Measurements from ENCODE around the gene NOTCH1. TPM values are rescaled to one million over a fixed set of nuclear protein-coding genes. Genes with fewer than 3 reads are reported as not detected.

NOTCH1 gene
- polyA plus RNA-seq, 1 donor from 2014 or later, result 0.15 TPM

DNA sequence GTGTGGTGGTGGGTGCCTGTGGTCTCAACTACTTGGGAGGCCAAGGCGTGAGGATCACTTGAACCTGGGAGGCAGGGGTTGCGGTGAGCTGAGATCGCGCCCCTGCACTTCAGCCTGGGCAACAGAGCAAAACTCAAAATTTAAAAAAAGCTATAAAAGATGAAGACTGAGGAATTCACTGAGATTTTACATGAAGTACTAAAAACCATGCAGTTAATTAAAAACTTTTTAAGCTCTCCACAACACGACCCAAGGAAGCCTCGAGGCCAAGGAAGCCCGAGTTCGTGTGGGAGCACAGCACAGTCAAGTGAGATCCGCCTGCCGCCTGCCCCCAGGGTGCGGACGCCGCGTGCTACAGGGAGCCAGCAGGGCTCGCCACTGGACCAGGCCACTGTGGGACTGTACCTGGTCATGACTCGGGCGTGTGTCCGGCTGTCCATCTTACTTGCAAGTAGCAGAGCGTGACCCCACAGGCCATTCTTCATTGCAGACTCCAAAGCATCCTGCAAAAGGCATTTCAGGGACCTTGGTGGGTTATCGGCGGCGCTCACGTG, 85.0 kb downstream of the NOTCH1 start:
- Histone ChIP-seq H3K27ac (ENCODE audit: low read length) (no peak overlapping the region), H3K9me3 (ENCODE audit: low read length) (no peaks in the 10 kb centered on the region), H3K79me2 (replicated peaks; ENCODE audit: insufficient read depth, low read length) (no peaks in the 10 kb centered on the region), H3K36me3 (ENCODE audit: insufficient read depth, low read length) (no peaks in the 10 kb centered on the region), H4K20me1 (ENCODE audit: insufficient read depth) (no peaks in the 10 kb centered on the region), H3K9me2 (ENCODE audit: insufficient read depth, low read length) (no peaks in the 10 kb centered on the region), H3K9ac (ENCODE audit: low read length) (no peak overlapping the region), H3F3A (ENCODE audit: insufficient read depth, low read length, poor library complexity, severe bottlenecking) (no peaks in the 10 kb centered on the region), H3K27me3 (ENCODE audit: insufficient read depth, low read depth, low read length) (no peaks in the 10 kb centered on the region), H3K4me3 (ENCODE audit: low read length) (no peak overlapping the region), H3K4me2 (ENCODE audit: low read length) (no peak overlapping the region), H2AFZ (ENCODE audit: low read depth, low read length) (no peak overlapping the region)
- TF ChIP-seq, protein P1, sequence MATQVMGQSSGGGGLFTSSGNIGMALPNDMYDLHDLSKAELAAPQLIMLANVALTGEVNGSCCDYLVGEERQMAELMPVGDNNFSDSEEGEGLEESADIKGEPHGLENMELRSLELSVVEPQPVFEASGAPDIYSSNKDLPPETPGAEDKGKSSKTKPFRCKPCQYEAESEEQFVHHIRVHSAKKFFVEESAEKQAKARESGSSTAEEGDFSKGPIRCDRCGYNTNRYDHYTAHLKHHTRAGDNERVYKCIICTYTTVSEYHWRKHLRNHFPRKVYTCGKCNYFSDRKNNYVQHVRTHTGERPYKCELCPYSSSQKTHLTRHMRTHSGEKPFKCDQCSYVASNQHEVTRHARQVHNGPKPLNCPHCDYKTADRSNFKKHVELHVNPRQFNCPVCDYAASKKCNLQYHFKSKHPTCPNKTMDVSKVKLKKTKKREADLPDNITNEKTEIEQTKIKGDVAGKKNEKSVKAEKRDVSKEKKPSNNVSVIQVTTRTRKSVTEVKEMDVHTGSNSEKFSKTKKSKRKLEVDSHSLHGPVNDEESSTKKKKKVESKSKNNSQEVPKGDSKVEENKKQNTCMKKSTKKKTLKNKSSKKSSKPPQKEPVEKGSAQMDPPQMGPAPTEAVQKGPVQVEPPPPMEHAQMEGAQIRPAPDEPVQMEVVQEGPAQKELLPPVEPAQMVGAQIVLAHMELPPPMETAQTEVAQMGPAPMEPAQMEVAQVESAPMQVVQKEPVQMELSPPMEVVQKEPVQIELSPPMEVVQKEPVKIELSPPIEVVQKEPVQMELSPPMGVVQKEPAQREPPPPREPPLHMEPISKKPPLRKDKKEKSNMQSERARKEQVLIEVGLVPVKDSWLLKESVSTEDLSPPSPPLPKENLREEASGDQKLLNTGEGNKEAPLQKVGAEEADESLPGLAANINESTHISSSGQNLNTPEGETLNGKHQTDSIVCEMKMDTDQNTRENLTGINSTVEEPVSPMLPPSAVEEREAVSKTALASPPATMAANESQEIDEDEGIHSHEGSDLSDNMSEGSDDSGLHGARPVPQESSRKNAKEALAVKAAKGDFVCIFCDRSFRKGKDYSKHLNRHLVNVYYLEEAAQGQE (IDR thresholded peaks at IDR 0.05; ENCODE audit: borderline replicate concordance), result no peak
- TF ChIP-seq POLR2AphosphoS5 (IDR thresholded peaks at IDR 0.05), result no peak
- TF ChIP-seq EZH2 (IDR thresholded peaks at IDR 0.05; ENCODE audit: borderline replicate concordance, insufficient read depth, low read length, poor library complexity, severe bottlenecking), result no peak
- no peak for TF ChIP-seq EP300 (conservative IDR thresholded peaks at IDR 0.05; ENCODE audit: poor library complexity, severe bottlenecking)

DNA sequence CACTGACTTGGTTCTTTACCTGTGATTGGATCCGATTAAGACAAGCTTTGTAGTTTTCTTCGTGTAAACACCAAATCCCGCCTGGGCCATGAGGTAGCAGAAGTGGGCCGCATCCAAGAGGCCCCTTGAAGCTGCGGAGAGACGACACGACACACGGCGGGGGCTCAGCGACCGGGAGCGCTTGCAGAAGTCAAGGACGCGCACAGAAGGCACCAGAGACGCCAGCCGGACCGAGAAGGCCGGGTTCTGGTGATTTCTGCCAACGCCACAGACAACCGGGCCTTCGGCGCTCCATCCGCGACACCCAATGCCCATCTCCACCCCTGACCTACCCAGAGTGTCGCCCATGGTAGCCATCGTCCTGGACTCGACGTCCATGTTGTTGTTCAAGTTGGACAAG, 86.4 kb downstream of the NOTCH1 start:
- Histone ChIP-seq H3K4me3 (ENCODE audit: low read length) (no peak overlapping the region), H4K20me1 (ENCODE audit: insufficient read depth) (no peaks in the 10 kb centered on the region), H3K27me3 (ENCODE audit: insufficient read depth, low read depth, low read length) (no peaks in the 10 kb centered on the region), H3K36me3 (ENCODE audit: insufficient read depth, low read length) (no peaks in the 10 kb centered on the region), H3F3A (ENCODE audit: insufficient read depth, low read length, poor library complexity, severe bottlenecking) (no peaks in the 10 kb centered on the region), H3K79me2 (replicated peaks; ENCODE audit: insufficient read depth, low read length) (no peaks in the 10 kb centered on the region), H3K9ac (ENCODE audit: low read length) (no peak overlapping the region), H3K4me2 (ENCODE audit: low read length) (no peak overlapping the region), H3K27ac (ENCODE audit: low read length) (no peak overlapping the region), H2AFZ (ENCODE audit: low read depth, low read length) (no peak overlapping the region), H3K9me3 (ENCODE audit: low read length) (no peaks in the 10 kb centered on the region), H3K9me2 (ENCODE audit: insufficient read depth, low read length) (no peaks in the 10 kb centered on the region)
- TF ChIP-seq EP300 (conservative IDR thresholded peaks at IDR 0.05; ENCODE audit: poor library complexity, severe bottlenecking), result no peak
- TF ChIP-seq RAD21 (conservative IDR thresholded peaks at IDR 0.05), result no peak
- no peak for TF ChIP-seq POLR2AphosphoS5 (IDR thresholded peaks at IDR 0.05)
- TF ChIP-seq, protein P1 (IDR thresholded peaks at IDR 0.05; ENCODE audit: borderline replicate concordance), result no peak
- no peak for TF ChIP-seq EZH2 (IDR thresholded peaks at IDR 0.05; ENCODE audit: borderline replicate concordance, insufficient read depth, low read length, poor library complexity, severe bottlenecking)
- TF ChIP-seq SMC3 (conservative IDR thresholded peaks at IDR 0.05; ENCODE audit: poor library complexity), result no peak
- no peak for TF ChIP-seq TAF1 (IDR thresholded peaks at IDR 0.05; ENCODE audit: low read depth)
- TF ChIP-seq, protein P2, sequence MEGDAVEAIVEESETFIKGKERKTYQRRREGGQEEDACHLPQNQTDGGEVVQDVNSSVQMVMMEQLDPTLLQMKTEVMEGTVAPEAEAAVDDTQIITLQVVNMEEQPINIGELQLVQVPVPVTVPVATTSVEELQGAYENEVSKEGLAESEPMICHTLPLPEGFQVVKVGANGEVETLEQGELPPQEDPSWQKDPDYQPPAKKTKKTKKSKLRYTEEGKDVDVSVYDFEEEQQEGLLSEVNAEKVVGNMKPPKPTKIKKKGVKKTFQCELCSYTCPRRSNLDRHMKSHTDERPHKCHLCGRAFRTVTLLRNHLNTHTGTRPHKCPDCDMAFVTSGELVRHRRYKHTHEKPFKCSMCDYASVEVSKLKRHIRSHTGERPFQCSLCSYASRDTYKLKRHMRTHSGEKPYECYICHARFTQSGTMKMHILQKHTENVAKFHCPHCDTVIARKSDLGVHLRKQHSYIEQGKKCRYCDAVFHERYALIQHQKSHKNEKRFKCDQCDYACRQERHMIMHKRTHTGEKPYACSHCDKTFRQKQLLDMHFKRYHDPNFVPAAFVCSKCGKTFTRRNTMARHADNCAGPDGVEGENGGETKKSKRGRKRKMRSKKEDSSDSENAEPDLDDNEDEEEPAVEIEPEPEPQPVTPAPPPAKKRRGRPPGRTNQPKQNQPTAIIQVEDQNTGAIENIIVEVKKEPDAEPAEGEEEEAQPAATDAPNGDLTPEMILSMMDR (IDR thresholded peaks at IDR 0.05; ENCODE audit: poor library complexity, severe bottlenecking), result no peak
- no peak for TF ChIP-seq MXI1 (conservative IDR thresholded peaks at IDR 0.05; ENCODE audit: poor library complexity, severe bottlenecking)
